DLD1 (cell line): ENCODE measurements around the gene TPSD1.
"Not testable (repeated sequence)": the region's sequence is repeated elsewhere in the genome, so short reads cannot be mapped to it uniquely, and the experiment has no call there.

ENCODE experiments used
- in situ Hi-C: cut with HindIII; loops from 2 replicates; pipeline ENCODE4 v1.10.0; 2017; ENCODE audit warnings: low sequenced_read_pairs

TPSD1 gene

GRCh38 chr16:1262210-1262845 lies 6.5 kb downstream of the TPSD1 start:
- in situ Hi-C loops: no loop called here

GRCh38 chr16:1262846-1263221 lies 7.0 kb downstream of the TPSD1 start:
- in situ Hi-C loops: no loop called here

DNA sequence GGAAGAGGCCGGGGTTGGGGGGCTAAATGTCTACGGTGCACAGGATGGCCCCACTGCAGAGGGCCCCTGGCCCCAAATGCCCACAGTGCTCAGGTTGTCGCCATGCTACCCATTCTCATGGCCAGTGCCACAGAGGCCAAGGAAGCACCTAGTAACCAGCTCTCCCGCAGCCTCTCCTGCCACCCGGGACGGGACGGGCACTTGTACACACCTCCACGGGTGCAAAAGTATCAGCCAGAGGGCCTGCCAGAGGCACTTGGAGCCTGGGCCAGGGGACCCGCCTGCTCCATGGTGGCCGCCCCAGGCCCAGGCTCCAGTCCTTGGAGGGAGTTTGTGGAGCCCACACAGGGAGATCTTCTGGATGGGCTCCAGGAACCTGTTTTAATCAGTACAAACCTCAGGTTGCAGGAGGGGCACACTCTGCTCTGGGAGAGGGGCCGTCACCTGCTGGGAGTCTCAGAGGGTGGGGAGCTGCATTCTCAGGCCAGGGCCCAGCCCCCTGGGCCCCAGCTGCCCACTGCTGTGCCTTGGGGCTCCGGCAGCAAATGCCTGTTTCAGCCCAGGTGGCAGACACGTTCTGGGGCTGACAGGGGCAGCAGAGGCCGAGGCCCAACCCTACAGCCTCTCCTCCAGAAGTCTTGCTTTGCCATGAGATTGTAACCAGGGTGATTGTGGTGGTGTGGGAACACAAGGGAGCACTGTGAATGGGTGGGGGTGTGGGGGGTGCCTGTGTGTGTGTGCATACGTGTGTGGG lies 7.9 kb downstream of the TPSD1 start:
- in situ Hi-C loops: no loop called here

DNA sequence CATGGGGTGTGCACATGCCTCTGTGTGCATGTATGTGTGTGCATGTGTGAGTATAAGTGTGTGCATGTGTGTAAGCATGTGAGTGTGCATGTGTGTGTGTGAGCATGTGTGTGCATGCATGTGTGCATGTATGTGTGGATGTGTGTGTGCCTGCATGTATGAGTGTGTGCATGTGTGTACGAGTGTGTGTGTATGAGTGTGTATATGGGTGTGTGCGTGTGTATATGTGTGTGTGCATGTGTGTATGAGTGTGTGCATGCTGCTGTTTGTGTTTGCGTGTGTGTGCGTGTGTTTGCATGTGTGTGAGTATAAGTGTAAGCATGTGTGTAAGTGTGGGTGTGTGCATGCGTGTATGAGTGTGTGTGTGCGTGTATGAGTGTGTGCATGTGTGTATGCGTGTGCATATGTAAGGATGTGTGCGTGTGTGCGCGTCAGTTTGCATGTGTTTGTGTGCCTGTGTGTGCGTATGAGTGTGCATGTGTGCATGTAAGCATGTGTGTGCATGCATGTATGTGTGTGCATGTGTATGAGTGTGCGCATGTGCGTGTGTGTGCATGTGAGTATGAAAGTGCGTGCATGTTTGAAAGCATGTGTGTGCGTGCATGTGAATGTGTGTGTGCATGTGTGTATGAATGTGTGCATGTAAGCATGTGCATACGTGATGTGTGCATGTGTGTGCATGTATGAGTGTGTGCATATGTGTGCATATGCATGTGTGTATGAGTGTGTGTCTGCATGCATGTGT lies 8.6 kb downstream of the TPSD1 start:
- in situ Hi-C loops: no loop called here

- in situ Hi-C loops: no loop called here
Observed at GRCh38 chr16:1265090-1265630, 9.3 kb downstream of the TPSD1 start.

- in situ Hi-C loops: no loop called here
Observed at GRCh38 chr16:1265826-1266225, 10.0 kb downstream of the TPSD1 start.

DNA sequence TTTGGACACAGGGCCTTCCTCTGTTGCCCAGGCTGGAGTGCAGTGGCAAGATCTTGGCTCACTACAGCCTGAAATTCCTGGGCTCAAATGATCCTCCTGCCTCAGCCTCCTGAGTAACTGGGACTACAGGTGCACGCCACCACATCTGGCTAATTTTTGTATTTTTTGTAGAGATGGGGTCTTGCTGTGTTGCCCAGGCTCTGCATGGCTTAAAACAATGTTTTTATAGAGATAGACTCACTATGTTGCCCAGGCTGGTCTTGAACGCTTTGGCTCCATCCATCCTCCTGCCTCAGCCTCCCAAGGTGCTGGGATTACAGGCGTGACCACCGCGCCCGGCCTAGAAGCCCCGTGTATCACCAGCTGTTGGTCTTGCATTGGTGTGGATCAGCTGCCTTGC lies 13.5 kb downstream of the TPSD1 start:
- in situ Hi-C loops: not testable (repeated sequence)

DNA sequence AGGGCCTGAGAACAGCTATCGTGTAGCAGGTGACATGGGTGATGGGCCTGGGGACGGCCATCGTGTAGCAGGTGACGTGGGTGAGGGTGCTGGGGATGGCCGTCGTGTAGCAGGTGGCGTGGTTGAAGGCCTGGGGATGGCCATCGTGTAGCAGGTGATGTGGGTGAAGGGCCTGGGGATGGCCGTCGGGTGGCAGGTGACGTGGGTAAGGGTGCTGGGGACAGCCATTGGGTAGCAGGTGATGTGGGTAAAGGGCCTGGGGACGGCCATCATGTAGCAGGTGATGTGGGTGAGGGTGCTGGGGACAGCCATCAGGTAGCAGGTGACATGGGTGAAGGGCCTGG lies 15.5 kb downstream of the TPSD1 start:
- in situ Hi-C loops: no loop called here

DNA sequence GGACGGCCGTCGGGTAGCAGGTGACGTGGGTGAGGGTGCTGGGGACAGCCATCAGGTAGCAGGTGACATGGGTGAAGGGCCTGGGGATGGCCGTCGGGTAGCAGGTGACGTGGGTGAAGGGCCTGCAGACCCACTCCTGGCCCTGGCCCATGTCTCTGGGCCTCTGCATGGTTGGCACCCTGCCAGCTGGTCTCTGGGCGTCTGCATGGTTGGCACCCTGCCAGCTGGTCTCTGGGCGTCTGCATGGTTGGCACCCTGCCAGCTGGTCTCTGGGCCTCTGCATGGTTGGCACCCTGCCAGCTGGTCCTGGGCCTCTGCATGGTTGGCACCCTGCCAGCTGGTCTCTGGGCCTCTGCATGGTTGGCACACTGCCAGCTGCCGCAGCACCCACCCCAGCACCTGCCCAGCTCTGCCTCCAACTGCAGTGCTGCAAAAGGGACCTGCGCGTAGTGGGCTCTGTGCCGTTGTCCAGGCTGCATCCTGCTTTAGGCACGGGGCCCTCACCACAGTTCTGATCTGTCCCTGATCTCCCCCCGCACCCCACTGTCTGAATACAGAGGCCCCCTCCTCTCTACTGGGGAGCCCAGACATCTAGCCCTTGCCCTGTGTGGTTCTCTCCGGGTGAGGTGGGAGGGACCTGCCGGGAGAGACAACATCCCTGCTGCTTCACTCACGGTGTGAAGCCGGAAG lies 16.0 kb downstream of the TPSD1 start:
- in situ Hi-C loops: not testable (repeated sequence)

GRCh38 chr16:1272453-1273198 lies 16.8 kb downstream of the TPSD1 start:
- in situ Hi-C loops: no loop called here

- in situ Hi-C loops: no loop called here
Observed at GRCh38 chr16:1273816-1274215, 17.9 kb downstream of the TPSD1 start.

GRCh38 chr16:1274767-1275166 lies 18.9 kb downstream of the TPSD1 start:
- in situ Hi-C loops: no loop called here

GRCh38 chr16:1275791-1276579 lies 20.1 kb downstream of the TPSD1 start:
- in situ Hi-C loops: no loop called here

- in situ Hi-C loops: no loop called here
Observed at GRCh38 chr16:1276580-1276878, 20.7 kb downstream of the TPSD1 start.

DNA sequence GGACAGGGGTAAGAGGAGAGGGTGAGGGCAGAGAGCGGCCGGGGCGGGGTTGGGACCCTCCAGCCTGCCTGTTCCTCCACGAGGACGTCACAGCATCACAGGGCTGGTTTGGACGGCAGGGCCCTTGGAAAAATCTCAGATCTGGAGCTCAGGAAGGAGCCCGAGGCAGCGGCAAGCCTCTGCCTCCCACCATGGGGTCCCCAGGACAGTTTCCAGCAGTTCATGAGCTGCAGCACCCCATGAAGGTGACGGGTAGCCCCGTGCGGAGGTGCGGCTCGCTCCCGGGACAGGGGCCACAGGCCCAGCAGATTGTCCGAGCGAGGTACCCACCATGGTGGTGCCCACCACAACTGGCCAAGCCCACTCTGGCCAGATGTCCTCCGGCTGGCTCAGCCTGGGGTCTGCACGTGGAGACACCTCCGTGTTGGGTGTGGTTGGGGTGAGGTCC lies 21.3 kb downstream of the TPSD1 start:
- in situ Hi-C loops: no loop called here

DNA sequence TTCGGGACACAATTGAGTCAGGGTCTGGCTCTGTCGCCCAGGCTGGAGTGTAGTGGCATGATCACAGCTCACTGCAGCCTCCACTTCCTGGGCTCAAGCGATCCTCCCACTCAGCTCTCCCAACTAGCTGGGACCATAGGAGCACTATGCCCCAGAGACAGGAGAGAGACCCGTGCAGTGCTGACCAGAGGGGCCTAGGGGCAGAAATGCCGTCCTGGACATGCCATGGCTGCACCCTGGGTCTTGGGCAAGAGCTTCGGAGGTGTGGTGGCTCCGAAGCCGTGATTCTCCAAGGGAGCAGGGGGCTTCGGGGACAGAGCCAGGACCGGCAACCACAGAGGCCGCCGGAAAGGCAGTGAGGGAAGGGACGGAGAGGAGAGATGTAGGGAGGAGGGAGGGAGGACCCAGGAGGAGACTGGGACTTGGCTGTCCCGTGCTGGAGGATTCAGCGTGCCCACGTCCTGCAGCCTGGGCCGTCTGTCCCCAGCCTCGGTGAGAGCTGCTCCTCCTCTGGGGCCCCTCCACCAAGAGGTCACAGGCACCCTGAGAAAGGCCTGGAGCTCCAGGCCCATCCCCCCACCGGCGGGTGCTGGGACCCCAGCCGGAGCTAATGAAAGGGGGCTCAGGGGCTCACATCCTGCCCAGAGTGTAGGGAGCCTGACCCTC lies 21.9 kb downstream of the TPSD1 start:
- in situ Hi-C loops: no loop called here

DNA sequence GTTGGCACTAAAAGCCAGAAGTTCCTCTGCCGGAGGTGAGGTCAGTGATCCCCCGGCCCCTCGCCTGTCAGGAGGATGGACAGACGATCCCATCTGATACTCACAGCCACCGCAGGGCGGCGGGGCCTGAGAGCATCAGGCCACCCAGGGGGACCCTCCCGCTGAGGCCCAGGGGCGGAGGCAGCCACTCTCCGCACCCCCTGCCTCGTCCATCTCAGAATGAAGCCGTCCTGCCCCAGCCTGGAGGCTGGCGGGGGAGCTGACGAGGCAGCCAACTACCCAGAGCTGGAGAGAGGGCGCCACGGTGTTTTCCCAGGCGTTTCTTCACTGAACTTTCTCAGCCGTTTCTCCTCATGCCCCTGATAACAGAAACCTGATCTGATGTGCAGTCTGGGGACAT lies 22.6 kb downstream of the TPSD1 start:
- in situ Hi-C loops: no loop called here

GRCh38 chr16:1279081-1279944 lies 23.4 kb downstream of the TPSD1 start:
- in situ Hi-C loops: no loop called here
